ENCODE results near the gene DPP10.

DNA sequence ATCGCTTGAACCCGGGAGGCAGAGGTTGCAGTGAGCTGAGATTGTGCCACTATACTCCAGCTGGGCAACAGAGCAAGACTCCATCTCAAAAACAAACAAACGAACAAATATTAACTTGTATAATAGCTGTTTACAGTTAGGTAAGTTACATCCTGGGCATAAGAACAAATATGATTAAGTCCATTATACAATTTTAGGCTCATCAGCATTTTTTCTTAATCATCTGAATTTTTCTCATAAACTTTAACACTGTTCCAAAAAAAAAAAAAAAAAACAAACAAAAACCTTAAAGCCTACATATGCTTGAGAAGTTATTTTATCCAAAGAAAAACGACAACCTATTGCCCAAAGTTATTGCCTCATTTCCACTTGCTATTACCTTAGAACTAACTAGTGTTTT, 1042.5 kb downstream of the DPP10 start:
- TF ChIP-seq, protein P1, sequence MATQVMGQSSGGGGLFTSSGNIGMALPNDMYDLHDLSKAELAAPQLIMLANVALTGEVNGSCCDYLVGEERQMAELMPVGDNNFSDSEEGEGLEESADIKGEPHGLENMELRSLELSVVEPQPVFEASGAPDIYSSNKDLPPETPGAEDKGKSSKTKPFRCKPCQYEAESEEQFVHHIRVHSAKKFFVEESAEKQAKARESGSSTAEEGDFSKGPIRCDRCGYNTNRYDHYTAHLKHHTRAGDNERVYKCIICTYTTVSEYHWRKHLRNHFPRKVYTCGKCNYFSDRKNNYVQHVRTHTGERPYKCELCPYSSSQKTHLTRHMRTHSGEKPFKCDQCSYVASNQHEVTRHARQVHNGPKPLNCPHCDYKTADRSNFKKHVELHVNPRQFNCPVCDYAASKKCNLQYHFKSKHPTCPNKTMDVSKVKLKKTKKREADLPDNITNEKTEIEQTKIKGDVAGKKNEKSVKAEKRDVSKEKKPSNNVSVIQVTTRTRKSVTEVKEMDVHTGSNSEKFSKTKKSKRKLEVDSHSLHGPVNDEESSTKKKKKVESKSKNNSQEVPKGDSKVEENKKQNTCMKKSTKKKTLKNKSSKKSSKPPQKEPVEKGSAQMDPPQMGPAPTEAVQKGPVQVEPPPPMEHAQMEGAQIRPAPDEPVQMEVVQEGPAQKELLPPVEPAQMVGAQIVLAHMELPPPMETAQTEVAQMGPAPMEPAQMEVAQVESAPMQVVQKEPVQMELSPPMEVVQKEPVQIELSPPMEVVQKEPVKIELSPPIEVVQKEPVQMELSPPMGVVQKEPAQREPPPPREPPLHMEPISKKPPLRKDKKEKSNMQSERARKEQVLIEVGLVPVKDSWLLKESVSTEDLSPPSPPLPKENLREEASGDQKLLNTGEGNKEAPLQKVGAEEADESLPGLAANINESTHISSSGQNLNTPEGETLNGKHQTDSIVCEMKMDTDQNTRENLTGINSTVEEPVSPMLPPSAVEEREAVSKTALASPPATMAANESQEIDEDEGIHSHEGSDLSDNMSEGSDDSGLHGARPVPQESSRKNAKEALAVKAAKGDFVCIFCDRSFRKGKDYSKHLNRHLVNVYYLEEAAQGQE (IDR thresholded peaks at IDR 0.05; ENCODE audit: low read depth), result no peak
- TF ChIP-seq, protein P2, sequence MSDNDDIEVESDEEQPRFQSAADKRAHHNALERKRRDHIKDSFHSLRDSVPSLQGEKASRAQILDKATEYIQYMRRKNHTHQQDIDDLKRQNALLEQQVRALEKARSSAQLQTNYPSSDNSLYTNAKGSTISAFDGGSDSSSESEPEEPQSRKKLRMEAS (IDR thresholded peaks at IDR 0.05), result no peak
- TF ChIP-seq FOXM1 (IDR thresholded peaks at IDR 0.05; ENCODE audit: borderline replicate concordance, low read depth) (no peak), ZBTB7A (IDR thresholded peaks at IDR 0.05; ENCODE audit: low read depth) (no peak), TCF12 (IDR thresholded peaks at IDR 0.05; ENCODE audit: low read depth) (no peak), CEBPB (IDR thresholded peaks at IDR 0.05) (no peak), RAD21 (IDR thresholded peaks at IDR 0.05; ENCODE audit: low read depth) (no peak), EP300 (IDR thresholded peaks at IDR 0.05; ENCODE audit: borderline replicate concordance) (no peak), NFIC (IDR thresholded peaks at IDR 0.05) (no peak), EGR1 (IDR thresholded peaks at IDR 0.05) (no peak), YY1 (IDR thresholded peaks at IDR 0.05; ENCODE audit: low read depth) (no peak), CREB1 (IDR thresholded peaks at IDR 0.05; ENCODE audit: low read depth) (no peak), TAF1 (IDR thresholded peaks at IDR 0.05; ENCODE audit: low read depth) (no peak), TEAD4 (IDR thresholded peaks at IDR 0.05) (no peak)

All from Ishikawa (cell line).